HepG2 (cell line): ENCODE measurements around the gene FAM43A. TPM values are rescaled to one million over a fixed set of nuclear protein-coding genes. Genes with fewer than 3 reads are reported as not detected.

Source experiments
- ATAC-seq: fragments of 200-7000 bp; cut with Tn5 transposase; 3 replicates; pipeline ENCODE4 v1.9.1; 2020; ENCODE audit warnings: mild to moderate bottlenecking, moderate library complexity
- BruUV-seq: library from RNA; stranded (reverse); fragments of 400-500 nt; replicated peaks from 2 replicates; lab custom pipeline; 2021; lab: Mats Ljungman, UMichigan
- CTCF ChIA-PET: fragments of 300-600 bp; formaldehyde crosslinking; extraction: SDS; loops from one replicate; lab custom pipeline; 2021; ENCODE audit warnings: low total read pairs, inconsistent platforms, low intra/inter-chr PET ratio; lab: Yijun Ruan, JAX
- POLR2A ChIA-PET: fragments of 350-600 bp; sonication (Branson Sonifier 250); formaldehyde crosslinking; loops from one replicate; lab custom pipeline; 2020; ENCODE audit warnings: antibody characterized with exemption, inconsistent platforms; lab: Yijun Ruan, JAX
- DNase-seq: peaks from one replicate; pipeline ENCODE4 v3.0.0-alpha.2; 2015; ENCODE audit warnings: low spot score
- FAIRE-seq: peaks from 3 replicates; lab custom pipeline; 2011; peaks lifted over from hg19 to GRCh38; lab: Jason Lieb, UNC
- H2AFZ ChIP-seq: one replicate; pipeline ENCODE4 v1.6.1; 2011; ENCODE audit warnings: low read length, inconsistent platforms
- H3K27ac ChIP-seq: fragments of 300-600 bp; 3 replicates; pipeline ENCODE4 v1.8.0; 2011; ENCODE audit warnings: mixed run types, mild to moderate bottlenecking, mixed read lengths, low read length, inconsistent platforms; ENCODE audit not compliant: insufficient read depth; ENCODE audit errors: extremely low read length
- H3K27me3 ChIP-seq, 2 experiments: fragments of 200-600 bp in 1 of 2; 2 replicates in 1 of 2; 3 replicates in 1 of 2; pipeline versions ENCODE4 v1.6.0 to v1.8.0; 2011; ENCODE audit warnings: low read length in 2 of 2, mild to moderate bottlenecking in 2 of 2, moderate library complexity in 2 of 2, inconsistent platforms in 1 of 2; ENCODE audit not compliant: insufficient read depth in 2 of 2, control insufficient read depth in 1 of 2
- H3K36me3 ChIP-seq, 2 experiments: fragments of 200-600 bp in 1 of 2; replicated peaks in 1 of 2; 2 replicates in 1 of 2; 3 replicates in 1 of 2; pipeline versions ENCODE4 v1.5.1 to v1.8.0; 2011; ENCODE audit warnings: low read length in 2 of 2, inconsistent platforms in 1 of 2; ENCODE audit not compliant: insufficient read depth in 2 of 2, control insufficient read depth in 1 of 2
- H3K4me1 ChIP-seq: 2 replicates; pipeline ENCODE4 v1.5.1; 2012; ENCODE audit warnings: low read length, inconsistent platforms; ENCODE audit not compliant: insufficient read depth
- H3K4me2 ChIP-seq: 2 replicates; pipeline ENCODE4 v1.6.0; 2011; ENCODE audit warnings: low read depth, low read length, inconsistent platforms
- H3K4me3 ChIP-seq, 3 experiments: fragments of 200-600 bp in 1 of 3; sonication (generic), shearing (Covaris generic) in 1 of 3; replicated peaks in 1 of 3; 2 replicates each; pipeline ENCODE4 v1.5.1; 2011 to 2016; ENCODE audit warnings: low read length in 3 of 3, inconsistent platforms in 2 of 3, low read depth in 2 of 3, mild to moderate bottlenecking in 2 of 3, control low read depth in 1 of 3, mixed read lengths in 1 of 3; ENCODE audit not compliant: insufficient read depth in 1 of 3
- H3K79me2 ChIP-seq: one replicate; pipeline ENCODE4 v1.6.1; 2011; ENCODE audit warnings: low read length, inconsistent platforms; ENCODE audit not compliant: insufficient read depth
- H3K9ac ChIP-seq: 2 replicates; pipeline ENCODE4 v1.6.0; 2011; ENCODE audit warnings: mild to moderate bottlenecking, low read depth, low read length, inconsistent platforms; ENCODE audit not compliant: insufficient read depth
- H3K9me3 ChIP-seq: 2 replicates; pipeline ENCODE4 v1.5.1; 2012; ENCODE audit warnings: mild to moderate bottlenecking, low read length
- H4K20me1 ChIP-seq: 2 replicates; pipeline ENCODE4 v1.6.0; 2011; ENCODE audit warnings: inconsistent platforms, mild to moderate bottlenecking, low read length, moderate library complexity; ENCODE audit not compliant: insufficient read depth
- DBP ChIP-seq: sonication (generic); formaldehyde crosslinking; IDR thresholded peaks from 2 replicates; pipeline ENCODE4 v1.4.0; 2020; ENCODE audit warnings: missing genetic modification reagents; ENCODE audit errors: not compliant biosample characterization
- KMT2A ChIP-seq: sonication (generic); formaldehyde crosslinking; IDR thresholded peaks from 2 replicates; pipeline ENCODE4 v1.4.0; 2020; ENCODE audit warnings: missing genetic modification reagents
- LCORL ChIP-seq, 2 experiments: fragments of 450-650 bp in 1 of 2; sonication (generic) in 1 of 2; formaldehyde crosslinking in 1 of 2; IDR thresholded peaks; 2 replicates each; pipeline versions ENCODE4 v1.5.0 to v1.6.1; 2017 to 2020; ENCODE audit warnings: antibody characterized with exemption in 1 of 2, missing genetic modification reagents in 1 of 2
- RERE ChIP-seq: IDR thresholded peaks from 2 replicates; pipeline ENCODE4 v1.6.1; 2016; ENCODE audit warnings: low read depth, missing genetic modification reagents, missing compliant biosample characterization
- TBL1XR1 ChIP-seq: fragments of 150-350 bp; IDR thresholded peaks from 2 replicates; pipeline ENCODE4 v1.6.1; 2014; ENCODE audit warnings: borderline replicate concordance, low read length; ENCODE audit not compliant: partially characterized antibody
- TFDP1 ChIP-seq: IDR thresholded peaks from 2 replicates; pipeline ENCODE4 v1.6.1; 2016; ENCODE audit warnings: missing compliant biosample characterization, missing genetic modification reagents, borderline replicate concordance
- ZNF382 ChIP-seq: sonication (generic); formaldehyde crosslinking; IDR thresholded peaks from 2 replicates; pipeline ENCODE4 v1.5.0; 2020; ENCODE audit warnings: missing genetic modification reagents, mild to moderate bottlenecking, borderline replicate concordance
- ZNF468 ChIP-seq: sonication (generic); formaldehyde crosslinking; IDR thresholded peaks from 2 replicates; pipeline ENCODE4 v1.8.0; 2022; ENCODE audit warnings: mild to moderate bottlenecking, moderate library complexity, missing genetic modification reagents
- ZNF550 ChIP-seq: sonication (generic); formaldehyde crosslinking; IDR thresholded peaks from 2 replicates; pipeline ENCODE4 v1.4.0; 2020; ENCODE audit warnings: mild to moderate bottlenecking, missing genetic modification reagents, borderline replicate concordance
- ZNF660 ChIP-seq: sonication (generic); formaldehyde crosslinking; IDR thresholded peaks from 2 replicates; pipeline ENCODE4 v1.5.1; 2020; ENCODE audit warnings: mild to moderate bottlenecking, low read depth, missing genetic modification reagents, borderline replicate concordance
- ZNF777 ChIP-seq: sonication (generic); formaldehyde crosslinking; IDR thresholded peaks from 2 replicates; pipeline ENCODE4 v1.4.0; 2020; ENCODE audit warnings: missing genetic modification reagents
- ZNF784 ChIP-seq: sonication (generic); formaldehyde crosslinking; IDR thresholded peaks from 2 replicates; pipeline ENCODE4 v1.5.1; 2020; ENCODE audit warnings: missing genetic modification reagents, mild to moderate bottlenecking, borderline replicate concordance
- ZZZ3 ChIP-seq: sonication (generic); formaldehyde crosslinking; IDR thresholded peaks from 2 replicates; pipeline ENCODE4 v1.4.0; 2020; ENCODE audit warnings: missing genetic modification reagents, mild to moderate bottlenecking, borderline replicate concordance
- WGBS: methylation state at CpG from one replicate; pipeline ENCODE4 v1.1.6; 2017; ENCODE audit warnings: low lambda C conversion rate; 5-methylcytosine and 5-hydroxymethylcytosine counted together
- in situ Hi-C: cut with HindIII; loops from 2 replicates; pipeline ENCODE4 v1.10.0; 2017; ENCODE audit warnings: low pct_unique_long_range_greater_than_20kb; ENCODE audit not compliant: extremely low pct_ligation_motif_present
- intact Hi-C: fragments of 100-400 bp; cut with micrococcal nuclease; formaldehyde crosslinking; loops from one replicate; pipeline ENCODE4 v1.10.0; 2022; ENCODE audit not compliant: unreplicated experiment
- polyA plus RNA-seq, 8 experiments: library from polyadenylated mRNA; depleted of rRNA in 3 of 8; stranded (reverse) in 7 of 8; unstranded in 1 of 8; fragments of >200 nt; fragmentation: Illumina TruSeq in 4 of 8; extraction: Trizol in 4 of 8; gene quantifications; 2 replicates each; pipeline versions ENCODE4 v1.2.1 to v1.2.3, GENCODE V29; 2011 to 2016; ENCODE audit warnings: low read depth in 4 of 8, missing spikeins in 1 of 8, mixed read lengths in 1 of 8; ENCODE audit not compliant: insufficient read depth in 1 of 8
- total RNA-seq, 5 experiments: library from RNA; depleted of rRNA; stranded (reverse); fragments of >200 nt; fragmentation: Illumina TruSeq; extraction: Trizol; gene quantifications; 2 replicates each; pipeline ENCODE4 v1.2.3, GENCODE V29; 2016; ENCODE audit warnings: low read depth in 1 of 5

Gene FAM43A
- total and polyA plus RNA-seq, 2 of the 13 experiments (the other 11 are each of a cell fraction or from before 2014, with no cell fraction given) = 0.91 to 1.8 TPM

- TF ChIP-seq ZNF784 (no peak), TFDP1 (CRISPR knock-in tag) (peak; percentile 15; the same call in 1 of the 2 replicates), KMT2A (CRISPR knock-in tag) (peak; percentile 83)
These were observed at the start of gene FAM43A (continued) for GRCh38 chr3:194685718-194686413.

GRCh38 chr3:194637066-194637465 lies 48.6 kb upstream of the FAM43A start:
- Histone ChIP-seq H3K9ac (no peak overlapping the region), H3K36me3 (peaks cover 1 to 9% of the 10 kb centered on the region in 2 experiments; a peak in 2 of 5 replicates), H3K9me3 (no peaks in the 10 kb centered on the region), H3K79me2 (no peaks in the 10 kb centered on the region), H3K27me3 (no peaks in the 10 kb centered on the region; a peak in 1 of 5 replicates), H3K27ac (no peak overlapping the region), H2AFZ (no peak overlapping the region), H3K4me3 (no peak overlapping the region), H4K20me1 (no peaks in the 10 kb centered on the region), H3K4me1 (peaks cover 6% of the 10 kb centered on the region), H3K4me2 (no peak overlapping the region)
- no TSS peak for BruUV-seq
- DNase-seq = no peak
- CTCF ChIA-PET = no interaction called here
- 35% methylated on average over 3 of the region's 3 CpGs for WGBS
- in situ Hi-C loops = no loop called here
- POLR2A ChIA-PET = interaction anchor here (1.3 kb wide), 1 partner anchor 15 kb away, joined by 4 read pairs; no protein-coding TSS in a partner anchor
- intact Hi-C loops = no loop called here
- no peak for ATAC-seq
- FAIRE-seq = no peak
- TF ChIP-seq ZNF660 (no peak), DBP (CRISPR knock-in tag) (no peak), ZZZ3 (CRISPR knock-in tag) (no peak), ZNF468 (CRISPR knock-in tag) (no peak), ZNF777 (CRISPR knock-in tag) (no peak), TBL1XR1 (no peak), ZNF550 (no peak), RERE (CRISPR knock-in tag) (no peak), ZNF382 (no peak), LCORL (IDR thresholded peaks at IDR 0.05) (no peak), LCORL (CRISPR knock-in tag; IDR thresholded peaks at IDR 0.05) (no peak)
